Right kidney (tissue), 1 donor: ENCODE results near the gene NAV2.

Source experiments
- DNase-seq: peaks from one replicate; pipeline ENCODE4 v3.0.0-alpha.2; 2016

Gene NAV2

DNA sequence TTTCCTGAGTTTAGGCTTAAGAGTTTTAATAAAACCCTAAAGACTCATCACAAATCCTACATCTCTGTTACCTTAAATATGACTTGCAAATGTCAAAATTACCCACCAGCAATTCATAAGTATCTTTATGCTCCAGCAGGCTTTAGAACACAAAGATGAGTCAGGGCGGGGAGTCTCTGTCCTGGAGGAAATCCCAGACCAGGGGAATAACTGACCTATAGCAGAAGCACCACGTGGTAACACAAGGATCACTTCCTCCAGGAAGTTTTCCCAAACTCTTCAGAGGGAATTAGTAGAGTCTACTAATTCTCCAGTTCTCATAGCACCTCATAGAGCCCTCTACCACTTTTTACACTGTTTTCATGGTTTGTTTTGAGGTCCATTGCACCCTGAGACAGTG is 217.0 kb downstream of the NAV2 start:
- no peak for DNase-seq

GRCh38 chr11:19931141-19931770 is 218.6 kb downstream of the NAV2 start:
- peak; percentile 38 for DNase-seq

- DNase-seq: no peak
Measured at GRCh38 chr11:19931771-19932369, 219.2 kb downstream of the NAV2 start.

- DNase-seq: no peak
Measured at GRCh38 chr11:19933132-19933735, 220.6 kb downstream of the NAV2 start.

DNA sequence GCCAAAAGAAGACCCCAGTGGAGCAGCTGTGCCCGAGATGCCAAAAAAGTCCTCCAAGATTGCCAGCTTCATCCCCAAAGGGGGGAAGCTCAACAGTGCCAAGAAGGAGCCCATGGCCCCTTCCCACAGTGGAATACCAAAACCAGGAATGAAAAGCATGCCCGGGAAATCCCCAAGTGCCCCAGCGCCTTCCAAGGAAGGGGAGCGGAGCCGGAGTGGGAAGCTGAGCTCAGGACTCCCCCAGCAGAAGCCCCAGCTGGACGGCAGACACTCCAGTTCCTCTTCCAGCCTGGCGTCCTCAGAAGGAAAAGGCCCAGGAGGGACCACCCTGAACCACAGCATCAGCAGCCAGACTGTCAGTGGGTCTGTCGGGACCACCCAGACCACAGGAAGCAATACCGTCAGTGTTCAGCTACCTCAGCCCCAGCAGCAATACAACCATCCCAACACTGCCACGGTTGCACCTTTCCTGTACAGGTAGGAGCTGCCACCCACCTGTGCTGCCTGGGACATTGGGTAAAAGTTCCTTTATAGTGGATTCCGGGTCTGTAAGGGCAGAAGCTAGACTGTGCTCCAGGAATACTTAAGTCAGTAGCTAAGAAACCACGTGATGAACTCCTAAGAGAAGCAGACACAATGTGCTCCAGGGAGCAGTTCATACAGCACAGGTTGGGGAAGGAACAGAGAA is 221.3 kb downstream of the NAV2 start:
- DNase-seq: no peak

- no peak for DNase-seq
Measured at GRCh38 chr11:19934828-19935259, 222.2 kb downstream of the NAV2 start.

DNA sequence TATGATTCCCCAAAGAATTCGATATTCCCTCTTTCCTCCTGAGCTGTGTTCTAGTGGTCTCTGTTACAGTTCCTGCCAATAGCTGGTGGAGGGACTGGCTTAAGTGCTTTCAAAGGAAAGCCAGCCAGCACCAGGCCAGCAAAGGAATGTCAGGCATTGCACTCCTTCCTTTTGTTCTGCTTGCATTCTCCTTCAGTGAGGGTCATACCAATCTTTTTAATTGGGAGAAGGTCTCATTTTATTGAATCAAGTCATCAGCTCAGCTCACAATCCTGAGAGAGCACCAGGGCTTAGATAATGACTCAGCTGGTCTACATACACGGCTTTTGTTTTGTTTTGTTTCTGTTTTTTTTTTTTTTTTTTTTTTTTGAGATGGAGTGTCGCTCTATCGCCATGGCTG is 222.9 kb downstream of the NAV2 start:
- DNase-seq: no peak

GRCh38 chr11:19936461-19936860 is 223.8 kb downstream of the NAV2 start:
- DNase-seq: no peak

DNA sequence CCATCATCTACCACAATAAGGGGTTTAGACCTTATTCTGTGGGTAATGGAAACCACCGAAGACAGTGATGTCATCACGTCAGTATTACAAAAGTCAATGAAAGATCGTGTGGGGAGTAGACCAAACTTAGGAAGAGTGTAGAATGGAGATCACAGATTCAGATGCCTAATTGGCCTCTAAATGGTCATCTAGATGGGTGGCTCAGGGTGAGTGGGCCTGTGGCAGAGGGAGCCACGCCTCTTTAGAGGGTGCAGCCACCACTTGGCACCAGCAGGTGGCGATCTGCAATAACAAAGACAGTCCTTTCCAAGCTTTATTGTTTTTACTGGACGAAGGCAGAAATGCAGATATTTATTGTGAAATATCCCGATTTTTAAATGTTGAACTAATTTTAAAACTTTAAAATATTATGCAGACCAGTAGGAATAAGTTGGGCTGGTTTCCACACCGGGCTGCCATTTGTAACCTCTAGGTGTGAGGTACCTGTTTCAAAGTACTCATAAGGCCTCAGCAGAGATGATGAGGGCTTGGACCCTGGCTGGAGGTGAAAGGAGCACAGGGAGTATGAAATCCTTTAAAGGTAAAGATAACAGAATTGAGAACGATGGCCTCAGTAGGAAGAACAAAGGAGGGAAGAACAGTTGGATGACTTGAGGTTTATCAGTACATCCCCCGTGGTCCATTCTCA is 225.7 kb downstream of the NAV2 start:
- DNase-seq: peak; percentile 39

- no peak for DNase-seq
Measured at GRCh38 chr11:19938866-19939265, 226.2 kb downstream of the NAV2 start.

- DNase-seq: no peak
Measured at GRCh38 chr11:19939415-19939929, 226.8 kb downstream of the NAV2 start.

- DNase-seq: no peak
Measured at GRCh38 chr11:19940831-19941230, 228.2 kb downstream of the NAV2 start.

DNA sequence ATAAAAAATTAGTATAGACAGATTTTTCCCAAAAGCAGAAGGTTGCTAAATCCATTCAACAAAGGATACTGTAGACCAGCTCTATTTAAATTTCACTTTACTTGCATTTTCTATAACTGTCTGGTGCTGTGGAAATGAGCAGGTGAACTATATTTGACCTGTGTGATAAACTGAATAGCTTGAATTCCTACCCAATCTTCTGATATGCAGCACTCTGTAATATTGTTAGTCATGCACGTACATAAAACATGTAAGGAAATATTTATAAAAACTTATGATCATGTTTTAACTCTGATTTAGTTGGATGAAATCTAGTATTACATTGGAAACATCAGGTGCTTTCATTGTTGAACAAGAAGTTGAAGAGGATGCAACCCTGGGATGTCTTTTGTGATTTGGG is 234.0 kb downstream of the NAV2 start:
- DNase-seq: no peak

GRCh38 chr11:19947537-19948114 is 235.0 kb downstream of the NAV2 start:
- DNase-seq: no peak

GRCh38 chr11:19949606-19950005 is 237.0 kb downstream of the NAV2 start:
- DNase-seq: no peak

DNA sequence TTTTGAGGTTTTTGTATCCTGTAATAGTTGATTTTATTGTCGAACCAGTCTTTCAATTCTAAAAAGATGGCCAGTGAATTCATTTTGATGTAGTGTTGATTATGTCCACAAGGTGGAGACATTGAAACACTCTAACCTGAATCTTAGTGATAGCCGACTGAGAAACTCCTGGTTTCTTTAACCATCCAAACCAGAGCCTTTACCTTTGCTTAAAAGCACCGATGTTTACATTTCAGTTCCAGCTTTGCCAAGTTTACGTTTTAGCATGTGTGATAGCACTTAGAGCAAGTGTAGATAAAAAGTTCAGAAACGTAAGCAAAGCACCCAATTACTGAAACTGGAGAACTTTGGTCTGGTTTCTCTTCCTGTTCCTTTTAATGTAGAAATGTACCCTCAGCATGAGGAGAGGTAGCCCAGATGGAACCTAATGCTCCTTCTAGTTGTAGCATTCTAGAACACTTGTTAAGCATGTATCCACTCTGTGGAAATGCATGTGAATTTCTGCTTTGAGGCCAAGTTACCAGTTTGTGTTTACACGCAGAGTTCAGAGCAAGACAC is 239.0 kb downstream of the NAV2 start:
- peak; percentile 56 for DNase-seq

DNA sequence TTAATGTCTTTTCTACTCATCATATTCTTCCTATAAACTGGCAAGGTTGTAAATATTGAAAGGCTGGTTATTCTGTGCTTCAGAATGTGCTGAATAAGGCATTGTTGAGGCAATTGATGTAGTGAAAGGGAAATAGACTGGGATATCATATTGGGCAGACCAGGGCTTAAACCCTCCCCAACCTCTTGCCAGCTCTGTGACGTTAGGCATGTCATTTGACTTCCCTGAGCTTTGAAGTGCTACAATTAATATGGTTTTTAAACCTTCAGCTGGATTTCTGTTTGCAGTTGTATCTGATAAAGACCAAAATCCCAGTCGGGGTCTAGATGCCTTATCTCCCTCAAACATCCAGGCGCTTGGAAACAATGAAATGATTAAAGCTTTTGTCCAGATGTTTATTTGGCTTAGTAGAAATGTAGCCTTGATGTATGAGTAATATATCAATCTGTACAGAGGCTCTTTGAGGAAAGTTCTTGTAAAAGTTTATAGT is 239.5 kb downstream of the NAV2 start:
- DNase-seq: no peak

GRCh38 chr11:19952911-19953310 is 240.3 kb downstream of the NAV2 start:
- DNase-seq: no peak

GRCh38 chr11:19953336-19953735 is 240.7 kb downstream of the NAV2 start:
- no peak for DNase-seq

DNA sequence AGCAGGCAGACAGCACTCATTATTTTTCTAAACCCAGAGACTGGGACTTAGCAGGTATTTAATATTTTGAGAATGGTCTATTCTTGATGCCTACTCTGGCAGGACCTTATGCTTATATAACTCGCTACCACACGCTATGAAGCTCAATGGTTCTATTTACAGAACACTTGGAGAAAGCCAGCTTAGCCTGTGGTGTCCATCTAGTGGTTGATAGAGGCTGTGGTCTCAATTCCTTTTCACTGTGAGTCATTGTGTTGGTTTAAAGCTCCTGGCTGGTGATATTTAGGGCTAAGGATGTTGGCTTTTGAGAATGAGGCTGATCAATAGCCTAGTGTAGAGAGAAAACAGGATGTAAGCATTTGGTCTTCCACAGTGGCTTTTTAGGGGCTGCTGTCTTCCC is 241.3 kb downstream of the NAV2 start:
- DNase-seq: no peak

DNA sequence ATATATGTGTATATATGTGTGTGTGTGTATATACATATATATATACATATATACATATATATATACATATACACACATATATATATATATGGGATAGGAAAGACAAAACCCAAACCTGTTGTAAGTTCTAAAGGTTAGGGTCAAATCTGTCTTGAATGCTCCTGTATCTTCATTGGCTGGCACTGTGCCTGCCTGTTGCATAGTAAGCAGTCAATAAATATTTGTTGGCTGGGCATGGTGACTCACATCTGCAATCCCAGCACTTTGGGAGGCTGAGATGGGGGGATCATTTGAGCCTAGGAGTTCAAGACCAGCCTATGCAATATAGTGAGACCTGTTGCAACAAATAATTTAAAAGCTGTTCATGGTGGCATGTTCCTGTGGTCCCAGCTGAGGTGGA is 242.3 kb downstream of the NAV2 start:
- DNase-seq: no peak

DNA sequence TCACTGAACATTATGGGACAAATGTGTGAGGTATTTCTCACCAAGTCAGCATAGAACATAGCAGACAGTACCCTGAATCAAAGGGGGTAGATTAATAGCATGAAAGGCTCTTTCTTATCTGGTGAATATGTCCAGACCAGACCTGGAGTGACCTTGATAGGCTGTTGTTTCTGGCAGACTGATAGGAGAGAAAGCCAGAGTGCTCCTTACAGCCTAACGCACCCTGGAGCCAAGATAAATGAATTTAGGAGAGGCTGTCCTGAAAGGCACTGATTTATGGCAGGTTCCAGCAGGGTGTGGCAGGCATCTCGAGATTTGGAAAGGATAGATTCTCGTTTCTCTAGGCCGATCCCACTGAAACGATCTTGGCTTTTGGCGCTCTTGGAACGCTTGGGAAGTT is 243.0 kb downstream of the NAV2 start:
- DNase-seq: no peak
